ENCODE results near the gene CTIF.

DNA sequence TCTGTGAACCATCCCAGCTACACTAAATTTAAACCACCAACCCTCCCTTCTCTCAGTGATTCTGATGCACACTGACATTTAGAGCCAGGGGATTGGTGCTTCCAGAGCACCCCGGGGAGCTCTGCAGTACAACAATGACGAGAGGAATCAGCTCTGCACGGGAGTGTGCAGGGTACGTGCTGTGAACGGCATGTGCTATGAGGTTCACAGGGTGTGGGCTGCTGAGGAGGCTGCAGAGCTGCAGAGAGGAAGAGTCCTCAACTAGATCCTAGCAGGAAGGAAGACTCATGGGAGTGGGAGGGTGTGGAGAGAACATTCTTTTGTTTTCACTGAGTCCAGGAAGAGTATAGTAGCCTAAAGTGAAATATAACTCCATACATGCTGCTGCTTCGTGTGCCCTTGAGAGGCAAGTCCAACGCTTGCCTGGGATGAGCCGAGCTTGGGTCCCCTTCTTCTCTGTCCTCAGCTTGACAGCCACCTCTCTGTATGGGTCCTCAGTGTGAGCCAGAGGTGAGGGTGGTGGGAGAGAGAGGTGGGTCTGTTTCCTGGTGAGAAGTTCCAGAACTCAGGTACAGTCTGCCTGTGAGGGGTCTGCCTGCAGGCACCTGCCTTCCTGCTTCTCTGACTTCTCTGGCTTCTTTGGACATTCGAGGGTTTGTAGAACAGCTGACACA, 118.8 kb downstream of the CTIF start:
- TF ChIP-seq, protein P1, sequence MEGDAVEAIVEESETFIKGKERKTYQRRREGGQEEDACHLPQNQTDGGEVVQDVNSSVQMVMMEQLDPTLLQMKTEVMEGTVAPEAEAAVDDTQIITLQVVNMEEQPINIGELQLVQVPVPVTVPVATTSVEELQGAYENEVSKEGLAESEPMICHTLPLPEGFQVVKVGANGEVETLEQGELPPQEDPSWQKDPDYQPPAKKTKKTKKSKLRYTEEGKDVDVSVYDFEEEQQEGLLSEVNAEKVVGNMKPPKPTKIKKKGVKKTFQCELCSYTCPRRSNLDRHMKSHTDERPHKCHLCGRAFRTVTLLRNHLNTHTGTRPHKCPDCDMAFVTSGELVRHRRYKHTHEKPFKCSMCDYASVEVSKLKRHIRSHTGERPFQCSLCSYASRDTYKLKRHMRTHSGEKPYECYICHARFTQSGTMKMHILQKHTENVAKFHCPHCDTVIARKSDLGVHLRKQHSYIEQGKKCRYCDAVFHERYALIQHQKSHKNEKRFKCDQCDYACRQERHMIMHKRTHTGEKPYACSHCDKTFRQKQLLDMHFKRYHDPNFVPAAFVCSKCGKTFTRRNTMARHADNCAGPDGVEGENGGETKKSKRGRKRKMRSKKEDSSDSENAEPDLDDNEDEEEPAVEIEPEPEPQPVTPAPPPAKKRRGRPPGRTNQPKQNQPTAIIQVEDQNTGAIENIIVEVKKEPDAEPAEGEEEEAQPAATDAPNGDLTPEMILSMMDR (IDR thresholded peaks at IDR 0.05; ENCODE audit: low read depth, low read length, missing input control): no peak
- TF ChIP-seq RAD21 (IDR thresholded peaks at IDR 0.05): no peak
- TF ChIP-seq, protein P2, sequence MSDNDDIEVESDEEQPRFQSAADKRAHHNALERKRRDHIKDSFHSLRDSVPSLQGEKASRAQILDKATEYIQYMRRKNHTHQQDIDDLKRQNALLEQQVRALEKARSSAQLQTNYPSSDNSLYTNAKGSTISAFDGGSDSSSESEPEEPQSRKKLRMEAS (IDR thresholded peaks at IDR 0.05): no peak
- no peak for TF ChIP-seq YY1 (IDR thresholded peaks at IDR 0.05)
- TF ChIP-seq JUND (IDR thresholded peaks at IDR 0.05): no peak
- TF ChIP-seq TAF1 (conservative IDR thresholded peaks at IDR 0.05): no peak
- no peak for TF ChIP-seq RXRA (IDR thresholded peaks at IDR 0.05)
- TF ChIP-seq REST (IDR thresholded peaks at IDR 0.05): no peak
- TF ChIP-seq SP1 (IDR thresholded peaks at IDR 0.05): no peak
- TF ChIP-seq, protein P3, sequence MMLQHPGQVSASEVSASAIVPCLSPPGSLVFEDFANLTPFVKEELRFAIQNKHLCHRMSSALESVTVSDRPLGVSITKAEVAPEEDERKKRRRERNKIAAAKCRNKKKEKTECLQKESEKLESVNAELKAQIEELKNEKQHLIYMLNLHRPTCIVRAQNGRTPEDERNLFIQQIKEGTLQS (IDR thresholded peaks at IDR 0.05): no peak
- TF ChIP-seq HNF4A (conservative IDR thresholded peaks at IDR 0.05): no peak

Measured in liver (tissue), 3 donors.